Skeletal muscle satellite cell (primary cell): ENCODE measurements around the gene OXSR1.

Experiments used
- H3K27me3 ChIP-seq: 2 replicates; pipeline ENCODE4 v1.7.0; 2013; ENCODE audit warnings: low read length; ENCODE audit not compliant: control insufficient read depth, insufficient read depth
- H3K36me3 ChIP-seq: 2 replicates; pipeline ENCODE4 v1.7.0; 2013; ENCODE audit warnings: mild to moderate bottlenecking, control low read depth, low read length; ENCODE audit not compliant: insufficient read depth
- H3K4me1 ChIP-seq: 2 replicates; pipeline ENCODE4 v1.7.0; 2013; ENCODE audit warnings: low read length; ENCODE audit not compliant: control insufficient read depth, insufficient read depth
- H3K4me2 ChIP-seq: 2 replicates; pipeline ENCODE4 v1.7.0; 2013; ENCODE audit warnings: mild to moderate bottlenecking, low read length
- H3K4me3 ChIP-seq: 2 replicates; pipeline ENCODE4 v1.7.0; 2013; ENCODE audit warnings: low read length
- H3K9ac ChIP-seq: 2 replicates; pipeline ENCODE4 v1.7.0; 2013; ENCODE audit warnings: mild to moderate bottlenecking, low read depth, low read length, moderate library complexity
- H3K9me3 ChIP-seq: replicated peaks from 2 replicates; pipeline ENCODE4 v1.7.0; 2013; ENCODE audit warnings: mild to moderate bottlenecking, control low read depth, low read length

Gene OXSR1

DNA sequence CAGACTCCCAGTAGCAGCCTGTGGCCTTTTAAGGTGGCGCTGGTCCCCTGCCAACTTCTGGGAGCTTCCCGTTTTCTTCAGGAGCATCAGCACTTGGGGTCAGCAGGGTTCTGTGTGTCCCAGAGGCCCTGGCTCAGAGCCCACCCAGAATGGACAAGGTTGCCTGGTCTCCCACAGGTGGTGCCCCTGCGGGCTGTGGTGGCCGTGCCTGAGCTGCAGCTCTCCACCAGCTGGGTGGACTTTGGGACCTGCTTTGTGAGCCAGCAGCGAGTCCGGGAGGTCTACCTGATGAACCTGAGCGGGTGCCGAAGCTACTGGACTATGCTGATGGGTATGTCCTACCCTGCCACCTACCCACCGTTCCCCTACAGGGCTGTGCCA is 43.9 kb upstream of the OXSR1 start:
- H3K9ac ChIP-seq, result no peak overlapping the region
- peaks cover 43% of the 10 kb centered on the region for H3K36me3 ChIP-seq
- H3K4me3 ChIP-seq, result no peak overlapping the region

DNA sequence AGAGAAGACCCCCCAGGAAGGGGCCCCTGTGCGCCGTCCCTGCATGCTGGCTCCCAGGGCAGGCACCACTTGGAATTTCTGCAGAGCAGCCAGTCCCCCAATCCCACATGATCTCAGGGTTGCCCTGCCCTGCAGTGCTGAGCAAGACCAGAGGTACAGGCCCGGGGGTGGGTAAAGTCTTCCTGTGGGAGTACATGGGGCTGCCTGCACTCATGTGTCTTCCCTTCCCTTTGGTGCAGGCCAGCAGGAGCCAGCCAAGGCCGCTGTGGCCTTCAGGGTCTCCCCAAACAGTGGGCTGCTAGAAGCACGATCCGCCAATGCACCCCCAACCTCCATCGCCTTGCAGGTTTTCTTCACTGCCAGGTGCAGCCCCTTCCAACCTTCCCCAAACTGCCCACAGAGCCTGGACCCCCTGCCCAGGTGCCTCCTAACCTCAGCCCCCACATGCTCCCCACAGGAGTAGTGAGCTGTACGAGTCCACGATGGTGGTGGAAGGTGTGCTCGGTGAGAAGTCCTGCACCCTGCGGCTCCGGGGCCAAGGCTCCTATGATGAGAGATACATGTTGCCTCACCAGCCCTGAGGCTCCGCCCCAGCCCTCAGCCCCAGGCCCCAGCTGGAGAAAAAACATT is 43.4 kb upstream of the OXSR1 start:
- no peak overlapping the region for H3K9ac ChIP-seq
- no peak overlapping the region for H3K4me2 ChIP-seq
- no peaks in the 10 kb centered on the region for H3K9me3 ChIP-seq
- no peak overlapping the region for H3K4me3 ChIP-seq
- peaks cover 48% of the 10 kb centered on the region for H3K36me3 ChIP-seq
- H3K4me1 ChIP-seq, result no peaks in the 10 kb centered on the region
- H3K27me3 ChIP-seq, result no peaks in the 10 kb centered on the region

More for the DNA sequence above, 43.9 kb upstream of the OXSR1 start:
- Histone ChIP-seq H3K4me1 (no peaks in the 10 kb centered on the region), H3K4me2 (no peak overlapping the region), H3K9me3 (no peaks in the 10 kb centered on the region), H3K27me3 (no peaks in the 10 kb centered on the region)

DNA sequence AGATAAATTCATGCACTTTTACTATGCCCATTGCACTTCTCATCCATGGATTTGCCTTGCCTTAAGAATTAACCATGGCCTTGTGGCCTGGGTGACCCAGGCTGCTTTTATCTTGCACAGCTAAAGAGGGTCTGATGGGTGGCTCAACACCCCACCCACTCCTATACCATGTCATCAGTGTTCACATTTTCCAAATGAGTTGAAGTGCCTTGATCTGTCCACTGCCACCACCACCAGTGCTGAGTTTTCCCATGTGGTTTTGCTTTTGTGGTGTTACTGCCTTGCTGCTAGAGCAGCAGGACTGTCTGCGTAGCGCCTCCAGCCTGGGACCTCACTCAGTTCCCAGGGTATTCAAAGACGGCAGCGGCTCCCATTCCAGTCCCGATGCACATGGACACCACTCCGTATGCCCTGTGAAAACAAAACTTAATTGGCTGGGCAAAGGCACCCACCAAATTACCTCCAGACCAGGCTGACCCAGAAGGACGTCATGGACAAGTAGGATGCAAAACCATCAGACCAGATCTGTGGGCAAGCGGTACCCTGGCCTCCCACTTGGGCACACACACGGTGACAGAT is 42.5 kb upstream of the OXSR1 start:
- Histone ChIP-seq H3K36me3 (peaks cover 57% of the 10 kb centered on the region), H3K4me1 (peaks cover 2% of the 10 kb centered on the region), H3K4me3 (no peak overlapping the region), H3K27me3 (no peaks in the 10 kb centered on the region), H3K9ac (no peak overlapping the region), H3K4me2 (no peak overlapping the region), H3K9me3 (no peaks in the 10 kb centered on the region)

DNA sequence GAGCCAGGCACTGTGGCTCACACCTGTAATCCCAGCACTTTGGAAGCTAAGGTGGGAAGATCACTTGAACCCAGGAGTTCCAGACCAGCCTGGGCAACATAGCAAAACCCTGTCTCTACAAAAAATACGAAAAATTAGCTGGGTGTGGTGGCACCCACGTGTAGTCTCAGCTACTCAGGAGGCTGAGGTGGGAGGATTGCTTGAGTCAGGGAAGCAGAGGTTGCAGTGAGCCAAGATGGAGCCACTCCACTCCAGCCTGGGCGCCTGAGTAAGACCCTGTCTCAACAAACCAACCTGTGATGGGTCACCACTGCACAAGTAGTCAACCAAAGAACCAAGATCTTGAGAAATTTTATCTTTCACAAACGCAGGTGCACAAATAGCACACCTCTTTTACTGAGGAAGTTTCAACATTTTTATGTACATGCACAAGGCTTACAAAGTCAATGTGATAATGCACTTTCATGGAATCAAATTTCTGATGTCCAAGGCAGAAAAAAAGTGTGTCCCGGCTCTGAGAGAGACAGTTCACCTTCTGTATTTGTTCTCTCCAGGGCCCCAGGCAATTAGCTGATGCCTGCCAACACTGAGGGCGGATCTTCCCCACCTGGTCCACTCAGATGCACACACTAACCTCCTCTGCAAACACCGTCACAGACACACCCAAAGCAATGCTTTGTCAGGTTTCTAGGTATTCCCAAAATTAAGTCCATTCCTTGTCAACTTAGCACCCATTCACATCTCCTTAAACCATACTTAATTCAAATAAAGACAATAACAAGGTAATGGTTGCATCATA is 40.8 kb upstream of the OXSR1 start:
- Histone ChIP-seq H3K27me3 (no peaks in the 10 kb centered on the region), H3K4me1 (peaks cover 7% of the 10 kb centered on the region), H3K9me3 (no peaks in the 10 kb centered on the region), H3K36me3 (peaks cover 70% of the 10 kb centered on the region), H3K4me3 (no peak overlapping the region), H3K9ac (no peak overlapping the region), H3K4me2 (no peak overlapping the region)

DNA sequence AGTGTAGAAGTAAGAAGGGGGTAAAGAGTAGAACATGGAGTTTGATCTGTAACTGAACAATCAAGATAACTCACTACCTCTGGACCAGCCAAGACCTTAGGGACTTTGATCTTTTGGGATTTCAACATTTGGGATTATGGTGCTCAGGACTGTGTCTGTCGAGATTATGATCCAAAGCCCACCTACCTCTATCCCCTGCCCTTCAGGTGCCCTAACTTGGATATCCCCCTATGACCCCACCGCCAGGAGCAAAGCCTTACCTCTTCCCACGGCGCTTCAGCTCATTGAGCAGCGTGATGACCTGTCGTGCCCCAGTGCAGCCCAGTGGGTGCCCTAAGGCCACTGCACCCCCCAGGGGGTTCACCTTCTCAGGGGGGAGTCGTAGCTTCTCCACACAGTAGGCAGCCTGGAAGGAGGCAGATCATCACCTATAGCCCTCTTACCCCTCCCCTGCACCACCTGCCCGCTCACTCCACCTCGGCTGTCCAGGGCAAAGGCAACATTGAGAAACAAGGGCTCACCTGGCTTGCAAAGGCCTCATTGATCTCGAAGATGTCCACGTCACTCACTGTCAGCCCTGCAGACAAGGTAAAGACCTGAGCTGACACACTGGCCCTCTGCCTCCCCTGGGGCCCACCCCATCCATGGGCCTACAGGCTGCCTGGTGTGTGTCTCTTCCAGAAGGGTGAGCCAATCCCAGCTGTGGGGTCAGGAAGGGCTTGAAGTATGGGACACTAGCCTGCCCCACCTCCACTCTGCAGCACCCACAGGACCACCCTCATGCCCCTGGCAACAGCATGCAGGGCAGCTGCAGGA is 39.8 kb upstream of the OXSR1 start:
- Histone ChIP-seq H3K36me3 (peaks cover 71% of the 10 kb centered on the region), H3K4me1 (peaks cover 7% of the 10 kb centered on the region), H3K9me3 (no peaks in the 10 kb centered on the region), H3K4me3 (no peak overlapping the region), H3K9ac (no peak overlapping the region), H3K27me3 (no peaks in the 10 kb centered on the region), H3K4me2 (no peak overlapping the region)

DNA sequence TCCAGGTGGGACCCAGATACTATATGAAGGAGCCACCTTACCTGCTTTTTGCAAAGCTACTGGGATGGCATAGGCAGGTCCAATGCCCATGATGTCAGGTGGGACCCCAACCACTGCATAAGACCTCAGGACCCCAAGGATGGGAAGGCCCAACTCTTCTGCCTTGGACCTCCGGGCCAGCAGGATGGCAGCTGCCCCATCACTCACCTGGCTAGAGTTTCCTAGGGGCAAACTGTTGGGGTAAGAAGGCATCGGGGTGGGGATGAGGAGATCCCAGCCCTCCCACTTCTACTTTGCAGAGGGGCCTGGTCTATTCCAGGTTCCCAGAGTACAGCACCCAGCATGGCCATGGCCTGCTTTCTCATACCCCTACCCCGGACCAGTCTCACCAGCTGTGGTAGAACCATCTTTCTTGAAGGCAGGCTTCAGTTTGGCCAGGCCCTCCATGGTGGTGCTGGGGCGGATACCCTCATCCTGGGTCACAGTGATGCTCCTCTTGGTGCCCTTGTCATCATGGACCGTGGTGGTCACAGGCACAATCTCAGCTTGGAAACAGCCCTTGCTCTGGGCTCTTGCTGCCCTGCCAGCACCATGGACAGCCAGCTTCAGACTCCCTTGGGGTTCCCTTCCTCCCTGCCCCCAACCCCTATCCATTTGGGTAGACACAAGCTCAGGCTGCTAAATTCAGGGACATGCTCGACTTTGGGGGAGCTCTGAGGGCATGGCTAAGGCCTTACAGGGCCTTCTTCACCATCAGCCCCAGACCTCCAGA is 39.0 kb upstream of the OXSR1 start:
- no peak overlapping the region for H3K4me3 ChIP-seq
- H3K9ac ChIP-seq, result no peak overlapping the region
- H3K4me2 ChIP-seq, result no peak overlapping the region
- H3K27me3 ChIP-seq, result no peaks in the 10 kb centered on the region
- no peaks in the 10 kb centered on the region for H3K9me3 ChIP-seq
- peaks cover 77% of the 10 kb centered on the region for H3K36me3 ChIP-seq
- peaks cover 7% of the 10 kb centered on the region for H3K4me1 ChIP-seq

DNA sequence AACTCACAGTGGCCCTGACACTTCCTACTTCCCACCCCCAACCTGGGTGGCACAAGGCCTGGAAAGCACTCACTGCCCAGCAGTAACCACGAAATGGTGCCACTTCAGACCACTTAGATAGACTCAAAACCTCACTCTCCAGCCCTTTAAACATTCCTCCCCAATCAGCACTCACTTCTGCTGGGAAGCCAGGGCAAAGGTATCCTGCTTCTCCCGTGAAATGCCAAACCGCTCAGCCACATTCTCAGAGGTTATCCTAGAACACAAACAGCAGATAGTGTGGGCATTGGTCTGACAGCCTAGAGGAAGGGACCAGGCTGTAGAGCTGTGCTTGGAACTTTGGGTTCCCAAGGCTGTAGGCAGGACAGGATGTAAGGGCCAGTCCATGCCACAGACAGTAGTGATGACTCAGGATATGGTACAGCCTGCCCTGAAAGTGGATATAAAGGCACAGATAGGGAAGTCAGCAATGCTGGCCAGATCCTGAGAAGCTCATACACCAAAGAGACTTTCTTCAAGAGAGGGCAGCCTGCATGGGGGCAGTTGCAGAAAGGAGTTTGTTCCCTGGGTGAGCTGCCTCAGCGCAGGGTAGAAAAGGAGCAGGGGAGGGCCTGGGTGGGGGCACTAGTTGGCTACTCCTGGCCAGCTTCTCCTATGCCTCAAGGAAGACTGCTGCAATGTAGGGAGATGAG is 37.6 kb upstream of the OXSR1 start:
- Histone ChIP-seq H3K9me3 (no peaks in the 10 kb centered on the region), H3K4me2 (no peak overlapping the region), H3K4me1 (peaks cover 7% of the 10 kb centered on the region), H3K36me3 (peaks cover 74% of the 10 kb centered on the region), H3K4me3 (no peak overlapping the region), H3K27me3 (no peaks in the 10 kb centered on the region), H3K9ac (no peak overlapping the region)

DNA sequence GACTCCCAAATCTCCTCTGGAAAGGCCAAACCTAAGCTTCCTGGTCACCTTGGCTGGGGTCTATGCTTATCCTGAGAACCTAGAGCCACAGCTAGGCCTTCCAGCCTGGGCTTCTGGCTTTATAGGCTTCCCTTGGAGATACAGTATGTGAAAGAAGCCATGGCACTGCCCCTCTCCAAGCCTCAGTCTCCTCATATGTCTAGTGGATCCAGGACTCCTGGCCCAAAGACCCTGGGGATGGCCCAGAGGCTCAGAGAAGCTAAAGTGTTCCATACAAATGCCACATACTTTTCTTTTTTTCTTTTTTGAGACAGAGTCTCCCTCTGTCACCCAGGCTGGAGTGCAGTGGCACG is 37.1 kb upstream of the OXSR1 start:
- no peak overlapping the region for H3K9ac ChIP-seq

DNA sequence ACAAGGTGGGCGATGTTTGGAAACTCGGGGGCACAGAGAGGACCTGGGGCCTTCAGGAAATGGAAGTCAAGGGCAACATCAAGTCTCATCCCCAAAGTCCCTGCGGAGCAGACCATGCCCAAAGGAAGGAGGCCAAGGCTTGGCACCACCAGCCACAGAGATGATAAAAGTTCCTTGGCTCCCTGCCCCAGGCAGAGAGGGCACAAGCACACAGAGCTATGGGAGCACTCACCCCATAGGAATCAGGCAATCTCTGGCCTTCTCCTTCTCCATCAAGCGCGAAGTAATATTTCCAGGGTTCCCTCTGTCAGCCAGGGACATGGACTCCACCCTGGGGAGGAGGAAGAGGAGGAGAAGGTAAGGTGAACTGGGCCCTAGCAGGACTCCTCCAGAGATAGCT is 36.3 kb upstream of the OXSR1 start:
- peaks cover 7% of the 10 kb centered on the region for H3K4me1 ChIP-seq
- no peaks in the 10 kb centered on the region for H3K27me3 ChIP-seq
- no peak overlapping the region for H3K4me2 ChIP-seq
- H3K9me3 ChIP-seq, result no peaks in the 10 kb centered on the region
- no peak overlapping the region for H3K9ac ChIP-seq
- no peak overlapping the region for H3K4me3 ChIP-seq
- peaks cover 82% of the 10 kb centered on the region for H3K36me3 ChIP-seq

More for the DNA sequence above, 37.1 kb upstream of the OXSR1 start:
- Histone ChIP-seq H3K27me3 (no peaks in the 10 kb centered on the region), H3K9me3 (no peaks in the 10 kb centered on the region), H3K4me2 (no peak overlapping the region), H3K36me3 (peaks cover 75% of the 10 kb centered on the region), H3K4me1 (peaks cover 7% of the 10 kb centered on the region), H3K4me3 (no peak overlapping the region)

DNA sequence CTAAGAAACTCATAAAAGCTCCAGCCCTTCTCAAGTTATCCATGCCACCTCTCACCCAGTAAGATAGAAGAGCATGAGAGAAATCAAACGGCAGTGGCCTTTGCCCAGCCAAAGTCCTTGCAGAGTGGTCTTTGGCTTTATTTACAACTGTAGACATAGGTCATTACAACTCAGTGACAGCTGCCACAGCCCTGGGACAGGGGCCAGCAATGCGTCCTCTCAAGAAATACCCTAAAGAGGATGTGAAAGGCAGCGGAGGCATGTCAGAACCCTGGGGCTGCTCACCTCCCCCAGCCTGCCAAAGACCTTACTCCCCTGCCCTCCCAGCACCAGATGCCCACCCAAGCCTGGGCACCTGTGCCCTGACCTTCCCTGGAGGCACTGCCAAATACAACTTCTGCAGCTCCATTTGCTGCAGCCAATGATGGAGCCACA is 34.7 kb upstream of the OXSR1 start:
- peaks cover 8% of the 10 kb centered on the region for H3K4me1 ChIP-seq
- peaks cover 72% of the 10 kb centered on the region for H3K36me3 ChIP-seq
- no peak overlapping the region for H3K4me3 ChIP-seq
- H3K9me3 ChIP-seq, result no peaks in the 10 kb centered on the region
- H3K9ac ChIP-seq, result no peak overlapping the region
- no peak overlapping the region for H3K4me2 ChIP-seq
- H3K27me3 ChIP-seq, result no peaks in the 10 kb centered on the region
